Measurements from ENCODE around the gene CXXC5. TPM values are rescaled to one million over a fixed set of nuclear protein-coding genes. Genes with fewer than 3 reads are reported as not detected.

Gene CXXC5
- polyA plus RNA-seq, 1 donor: 191 TPM

DNA sequence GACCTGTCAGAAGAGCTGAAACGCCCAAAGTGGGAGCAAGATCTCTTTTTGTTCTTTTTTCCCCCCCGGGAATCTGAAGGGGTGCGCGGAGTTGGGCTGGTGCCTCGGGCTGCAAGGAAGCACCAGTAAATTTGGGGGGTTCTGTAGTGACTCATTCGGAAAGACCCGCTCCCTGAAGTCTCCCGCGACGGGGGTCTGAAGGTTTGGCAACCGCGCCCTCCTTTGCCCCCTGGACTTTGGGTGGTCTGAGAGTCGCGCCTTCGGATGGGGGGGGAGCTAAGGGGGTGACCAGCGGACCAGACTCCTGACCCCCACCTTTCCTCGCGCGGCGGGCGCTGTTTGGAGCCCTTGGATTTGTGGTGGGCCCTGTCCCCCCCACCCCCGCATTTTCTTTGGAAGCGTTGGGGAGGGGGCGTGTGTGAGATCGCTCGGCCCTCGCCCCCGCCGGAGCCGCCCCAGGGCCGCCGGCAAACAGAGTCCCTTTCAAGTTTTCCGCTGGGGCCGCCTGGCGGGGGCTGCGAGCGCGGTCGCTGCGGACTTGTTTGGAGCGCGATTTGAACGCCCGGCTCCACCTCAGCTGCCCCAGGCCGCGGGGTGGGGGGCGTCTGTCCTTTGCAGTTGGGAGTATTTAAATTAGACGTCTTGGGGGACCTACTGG is 2.0 kb downstream of the CXXC5 start:
- no peak for DNase-seq

DNA sequence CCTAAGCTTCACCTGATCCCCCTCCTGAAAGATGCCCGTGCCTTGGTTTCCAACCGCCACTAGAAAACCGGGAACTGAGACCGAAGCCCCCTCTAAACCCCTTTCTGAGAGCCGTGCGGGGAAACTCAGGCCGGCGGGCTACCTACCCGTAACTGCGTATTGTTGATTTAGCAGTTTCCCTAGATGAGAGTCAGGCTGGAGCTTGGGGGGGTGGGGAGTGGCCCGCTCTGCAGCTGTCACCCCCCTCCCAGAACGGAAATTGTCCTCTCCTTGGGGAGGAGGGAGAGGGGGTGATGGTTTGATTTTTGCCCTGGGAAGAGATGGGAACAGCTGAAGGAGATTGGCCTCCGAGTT is 2.5 kb downstream of the CXXC5 start:
- DNase-seq: no peak

DNA sequence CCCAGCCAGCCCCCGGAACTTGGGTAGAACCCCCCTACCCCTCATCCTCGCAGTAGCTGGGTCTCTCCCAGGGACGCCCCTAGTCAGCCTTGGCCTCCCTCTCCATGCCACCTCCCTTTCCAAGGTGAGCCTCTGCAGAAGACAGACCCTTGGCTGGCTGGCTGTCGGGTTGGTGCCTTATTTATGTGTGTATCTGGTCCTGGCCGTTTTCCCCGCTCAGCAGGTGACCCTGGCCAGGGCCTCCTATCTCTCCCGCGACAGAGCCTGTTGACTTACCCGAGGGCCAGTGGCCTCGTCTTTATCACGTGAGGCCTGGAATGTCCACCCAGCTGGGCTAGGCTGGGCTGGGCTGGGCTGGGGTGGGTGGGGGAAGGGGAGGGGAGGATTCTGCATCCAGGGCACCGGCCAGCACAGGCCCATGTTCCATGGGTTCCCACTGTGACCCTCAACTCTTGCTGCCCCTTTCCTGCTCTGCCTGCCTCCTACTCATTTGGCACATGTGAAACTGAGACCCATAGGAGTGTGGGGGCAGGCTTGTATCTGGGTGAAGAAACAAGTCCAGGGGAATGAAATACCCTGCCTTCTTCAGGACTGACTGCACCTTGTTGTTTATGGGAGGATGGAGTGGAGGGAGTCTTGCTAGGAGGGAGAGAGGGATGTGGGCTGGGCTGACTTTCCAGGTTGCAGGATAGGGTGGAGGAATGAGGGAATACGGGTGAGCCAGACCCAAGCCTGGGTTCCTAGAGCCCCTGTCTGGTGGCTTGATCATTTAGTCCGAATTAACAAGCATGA is 3.1 kb downstream of the CXXC5 start:
- no peak for DNase-seq

DNA sequence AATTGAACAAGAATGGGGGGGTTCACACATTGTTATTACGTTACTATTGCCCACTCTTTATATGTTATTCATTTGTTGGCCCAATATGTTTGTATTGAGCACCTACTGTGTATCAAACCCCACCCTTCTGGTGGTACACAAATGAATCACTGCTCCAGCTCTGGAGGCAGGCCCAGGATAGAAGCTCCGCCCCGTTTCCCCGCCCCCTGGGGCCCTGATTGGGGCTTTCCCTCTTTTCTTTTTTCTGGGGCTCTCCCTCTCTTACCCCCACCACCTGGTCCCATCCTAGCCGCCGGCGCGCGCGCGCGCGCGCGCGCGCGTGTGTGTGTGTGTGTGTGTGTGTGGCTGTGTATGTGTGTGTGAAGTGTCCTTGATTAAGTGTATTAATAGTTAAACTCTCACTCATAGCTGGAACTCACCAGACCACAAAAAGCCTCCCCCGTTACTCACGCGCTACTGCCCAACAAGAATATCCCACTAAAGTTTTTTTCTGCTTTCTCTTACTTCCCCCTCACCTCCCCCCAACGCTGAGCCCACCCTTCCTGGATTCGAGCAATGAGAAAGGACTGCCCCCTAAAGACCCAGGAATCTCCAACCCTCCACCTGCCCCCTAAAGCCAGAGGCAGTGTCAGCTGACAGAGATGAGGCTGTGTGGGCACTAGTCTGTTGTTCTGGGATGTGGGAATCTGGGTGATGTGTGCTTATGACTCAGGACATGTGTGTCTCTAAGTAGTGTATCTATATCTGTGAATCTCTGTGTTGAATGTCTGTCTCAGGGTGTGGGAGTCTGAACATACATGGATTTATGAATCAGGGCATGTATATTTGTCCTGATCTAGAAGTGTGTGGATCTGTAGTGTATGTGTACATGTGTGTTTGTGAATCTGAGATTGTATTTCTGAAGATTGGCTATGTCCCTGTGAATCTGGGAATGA is 4.0 kb downstream of the CXXC5 start:
- no peak for DNase-seq

DNA sequence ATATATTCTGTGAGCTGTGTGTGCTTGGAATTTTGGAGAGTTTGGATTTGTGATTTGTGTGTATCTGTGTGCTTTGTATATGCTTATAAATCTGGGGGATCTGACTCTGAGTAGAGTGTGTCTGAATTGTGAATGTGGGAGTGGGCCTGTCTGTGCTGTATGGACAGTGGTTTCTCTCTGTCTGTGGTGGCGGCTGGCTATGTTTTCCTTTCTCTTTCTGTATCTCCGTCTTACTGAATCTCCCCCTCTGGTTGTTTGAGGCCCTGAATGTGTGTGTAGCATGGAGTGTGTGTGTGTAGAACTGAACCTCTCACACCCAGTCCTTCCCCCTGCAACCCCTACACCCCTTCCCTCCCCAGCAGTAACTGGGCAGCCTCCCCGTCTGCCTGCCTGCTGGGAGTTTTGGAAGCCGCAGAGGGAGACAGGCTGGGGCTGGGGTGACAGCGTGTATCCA is 4.7 kb downstream of the CXXC5 start:
- DNase-seq: no peak

DNA sequence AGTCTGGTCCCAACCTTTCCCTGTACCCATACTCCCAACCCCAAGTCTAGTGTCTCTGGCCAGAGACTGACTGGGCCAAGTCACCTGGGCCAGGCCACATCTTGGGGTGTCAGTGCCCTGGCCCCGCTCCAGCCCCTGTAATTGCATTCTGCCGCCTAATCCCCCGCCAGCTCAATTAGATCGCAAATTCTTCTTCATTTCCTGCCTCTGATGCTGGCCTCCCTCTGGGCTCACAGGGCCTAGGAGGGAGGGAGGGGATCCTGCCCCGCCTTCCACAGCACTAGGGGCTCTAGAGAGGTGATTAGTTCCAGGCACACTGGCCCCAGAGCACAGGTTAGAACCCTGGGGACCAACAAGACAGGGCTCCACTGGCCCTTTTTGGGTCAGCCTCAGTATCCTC is 5.5 kb downstream of the CXXC5 start:
- no peak for DNase-seq

DNA sequence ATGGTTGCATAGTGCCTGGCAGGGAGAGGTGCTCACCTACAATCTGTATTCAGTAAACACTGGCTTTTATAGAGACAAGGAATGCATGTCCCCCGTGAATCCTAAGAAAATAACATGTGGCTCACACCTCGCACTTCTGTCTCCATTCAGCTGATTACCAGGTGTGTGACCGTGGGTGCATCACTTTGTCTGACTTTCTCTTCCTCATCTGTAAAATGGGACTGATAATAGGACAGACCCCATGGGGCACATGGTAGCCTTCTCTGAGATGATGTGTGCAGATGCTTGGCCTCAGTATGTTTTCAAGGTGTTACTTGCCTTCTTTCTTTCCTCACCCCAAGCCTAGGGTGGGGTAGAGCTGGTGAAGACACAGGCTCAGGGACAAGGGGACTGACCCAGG is 6.3 kb downstream of the CXXC5 start:
- DNase-seq: no peak

DNA sequence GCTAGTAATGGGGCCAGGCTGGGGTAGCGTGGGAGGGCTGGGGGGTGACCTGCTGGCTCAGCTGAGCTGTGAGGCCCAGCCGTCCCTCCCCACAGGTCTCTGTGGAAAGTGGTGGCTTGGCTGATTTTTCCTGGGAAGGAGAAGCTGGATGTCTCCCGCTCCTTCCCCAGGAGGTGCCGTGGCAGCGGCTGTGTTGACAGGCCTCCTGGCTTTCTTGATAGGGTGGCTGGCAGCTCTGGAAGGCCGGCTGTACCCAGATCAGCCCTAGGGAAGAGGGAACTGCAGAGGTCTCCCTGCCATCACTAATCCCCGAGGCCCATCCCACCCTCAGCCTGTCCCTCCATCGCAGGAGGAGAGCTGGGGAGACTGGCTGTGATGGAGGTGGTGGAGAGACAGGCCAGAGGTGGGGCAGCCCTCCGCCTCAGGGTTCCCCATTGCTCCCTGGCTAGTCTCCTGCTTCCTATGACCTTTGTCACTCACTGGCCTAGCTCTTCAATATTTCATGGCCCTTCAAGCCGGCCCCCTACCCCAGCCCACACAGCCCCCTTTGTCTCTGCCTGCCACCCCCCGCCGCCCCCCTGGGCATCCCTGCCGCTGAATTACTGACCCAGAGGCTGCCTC is 6.8 kb downstream of the CXXC5 start:
- DNase-seq: no peak

DNA sequence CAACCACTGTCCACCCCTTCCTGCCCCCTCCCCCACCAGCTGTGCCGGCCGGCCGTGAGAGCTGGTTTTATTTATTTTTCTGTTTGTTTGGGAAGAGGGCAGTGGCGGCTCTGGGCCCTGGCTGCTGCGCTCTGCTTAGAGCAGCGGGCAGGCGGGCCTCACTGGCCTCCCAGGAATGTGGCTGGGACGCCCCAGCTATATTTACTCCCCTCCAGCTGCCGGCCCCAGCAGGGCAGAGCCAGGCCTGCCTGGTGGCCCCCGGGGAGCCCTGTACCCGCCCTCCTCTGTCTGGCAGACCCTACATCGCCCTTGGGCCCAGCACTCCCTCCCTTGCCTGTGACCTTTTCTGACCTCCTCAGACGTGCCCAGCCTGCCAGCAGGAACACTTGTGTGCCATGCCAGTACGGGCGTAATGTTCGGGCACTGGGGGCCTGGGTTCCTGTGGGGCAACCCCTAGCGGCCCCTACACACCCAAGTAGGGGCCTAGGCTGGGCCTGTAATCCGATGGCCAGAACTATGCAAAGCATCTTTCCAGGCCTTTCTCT is 7.7 kb downstream of the CXXC5 start:
- DNase-seq: no peak

DNA sequence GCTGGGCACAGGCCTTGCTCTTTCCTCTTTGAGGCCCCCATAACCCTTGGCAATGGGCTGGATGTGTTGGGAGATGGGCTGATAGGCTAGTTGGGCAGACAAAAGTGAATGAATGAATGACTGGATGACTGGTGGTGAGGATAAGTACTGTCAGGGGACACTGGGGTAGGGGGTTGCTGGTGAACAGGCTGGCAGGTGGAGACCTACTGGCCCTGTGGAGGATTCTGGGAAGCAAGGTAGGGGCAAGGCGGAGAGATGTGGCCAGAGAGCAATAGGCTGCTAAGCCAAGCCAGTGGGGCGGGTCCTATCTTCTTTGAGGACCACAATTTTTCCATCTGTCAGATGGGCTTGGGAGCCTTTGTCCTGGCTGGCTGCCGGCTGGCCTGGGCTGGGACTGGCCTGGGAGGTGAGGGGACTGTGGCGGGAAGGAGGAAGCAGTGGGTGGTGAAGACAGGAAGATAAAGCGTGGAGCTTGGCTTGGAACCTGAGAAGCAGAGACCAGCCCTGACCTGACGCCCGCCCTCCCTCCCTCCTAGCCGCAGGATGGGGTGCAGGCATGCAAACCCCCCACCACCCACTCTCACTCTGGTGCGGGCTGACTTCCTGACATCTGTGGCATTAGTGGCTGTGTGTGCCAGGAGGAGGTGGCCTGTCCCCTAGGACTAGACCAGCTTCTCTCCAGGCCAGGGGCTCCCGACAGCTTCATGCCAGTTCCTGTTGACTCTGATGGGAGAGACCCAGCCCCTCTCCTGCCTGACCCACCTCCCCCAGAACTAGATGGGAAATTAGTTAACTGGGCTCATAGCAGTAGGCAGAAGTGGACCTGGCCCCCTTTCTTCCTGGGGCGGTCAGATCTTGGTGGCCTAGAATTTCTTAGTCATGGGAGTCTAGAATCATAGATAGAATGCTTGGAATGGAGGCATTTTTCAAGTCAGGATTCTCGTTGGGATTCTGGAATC is 9.5 kb downstream of the CXXC5 start:
- DNase-seq: no peak

DNA sequence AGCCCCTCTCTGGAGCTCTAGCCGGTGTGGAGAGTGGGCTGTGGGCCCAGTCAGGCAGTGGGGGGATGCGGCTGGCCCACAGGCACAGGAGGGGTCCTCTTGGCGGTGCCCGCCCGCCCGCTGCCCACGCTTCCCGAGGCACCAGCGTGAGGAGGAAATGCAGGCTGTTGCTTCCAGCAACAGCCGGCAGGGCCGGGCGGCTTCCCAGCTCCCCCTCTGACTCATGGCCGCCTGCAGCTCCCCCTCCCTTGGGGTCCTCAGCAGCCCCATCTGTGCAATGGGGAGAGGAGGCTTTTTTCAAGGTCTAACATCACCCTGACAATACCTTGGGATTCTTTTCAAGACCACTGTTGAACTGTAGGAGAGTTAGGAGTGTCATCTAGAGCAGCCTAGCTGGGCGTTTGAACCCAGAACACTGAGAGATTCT is 10.4 kb downstream of the CXXC5 start:
- DNase-seq: no peak

DNA sequence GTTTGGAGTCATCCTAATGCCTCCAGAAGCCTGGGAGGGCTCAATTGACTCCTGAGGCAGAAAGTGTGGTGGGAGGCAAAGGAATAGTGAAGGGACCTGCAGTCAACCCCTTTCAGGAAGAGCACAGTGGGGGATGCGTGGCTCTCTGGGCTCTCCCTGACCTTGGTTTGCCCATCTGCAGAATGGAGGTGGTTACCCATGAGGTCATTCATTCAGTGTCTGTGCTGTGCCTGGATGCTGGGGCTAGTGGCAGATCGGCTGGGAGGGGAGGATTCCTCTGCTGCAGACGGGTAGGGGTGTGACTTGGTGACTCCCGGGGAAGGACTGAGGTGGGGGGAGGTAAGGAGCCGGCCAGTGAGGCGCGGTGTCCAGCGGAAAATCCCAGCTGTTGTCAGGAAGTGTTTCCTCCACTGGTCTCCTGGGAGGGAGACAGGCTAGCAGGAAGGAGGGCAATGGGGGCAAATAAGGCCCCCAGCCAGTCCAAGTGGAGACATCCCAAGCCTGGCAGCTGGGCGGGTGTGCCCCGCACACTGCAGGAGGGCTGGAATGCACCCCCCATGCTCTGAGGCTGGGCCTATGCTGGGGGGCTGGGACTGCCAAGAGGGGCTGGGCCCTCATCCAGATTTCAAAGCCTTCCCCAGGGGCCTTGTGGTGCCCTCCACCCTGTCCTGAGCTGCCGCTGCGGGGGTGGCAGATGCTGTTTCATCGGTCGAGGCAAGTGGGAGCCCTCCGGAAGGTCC is 10.9 kb downstream of the CXXC5 start:
- no peak for DNase-seq

DNA sequence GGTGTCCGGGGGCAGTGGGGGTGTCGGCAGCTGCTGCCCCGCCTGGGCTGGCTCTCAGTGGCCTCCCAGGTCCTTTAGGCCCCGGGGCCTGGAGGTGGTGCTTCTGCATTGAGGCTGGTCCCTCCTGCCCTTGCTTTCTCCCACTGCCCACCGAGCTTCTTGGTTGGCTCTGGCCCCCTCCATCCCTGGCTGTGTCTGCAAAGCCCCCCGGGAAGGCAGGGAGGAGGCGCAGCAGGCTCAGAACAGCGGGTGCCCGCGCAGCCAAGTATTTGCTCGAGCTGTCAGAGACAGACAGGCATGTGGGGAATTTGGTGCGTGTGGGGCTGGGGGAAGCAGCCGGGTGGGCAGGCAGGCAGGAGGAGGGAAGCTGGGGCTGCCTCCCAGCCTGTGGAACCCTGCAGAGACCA is 11.5 kb downstream of the CXXC5 start:
- no peak for DNase-seq

DNA sequence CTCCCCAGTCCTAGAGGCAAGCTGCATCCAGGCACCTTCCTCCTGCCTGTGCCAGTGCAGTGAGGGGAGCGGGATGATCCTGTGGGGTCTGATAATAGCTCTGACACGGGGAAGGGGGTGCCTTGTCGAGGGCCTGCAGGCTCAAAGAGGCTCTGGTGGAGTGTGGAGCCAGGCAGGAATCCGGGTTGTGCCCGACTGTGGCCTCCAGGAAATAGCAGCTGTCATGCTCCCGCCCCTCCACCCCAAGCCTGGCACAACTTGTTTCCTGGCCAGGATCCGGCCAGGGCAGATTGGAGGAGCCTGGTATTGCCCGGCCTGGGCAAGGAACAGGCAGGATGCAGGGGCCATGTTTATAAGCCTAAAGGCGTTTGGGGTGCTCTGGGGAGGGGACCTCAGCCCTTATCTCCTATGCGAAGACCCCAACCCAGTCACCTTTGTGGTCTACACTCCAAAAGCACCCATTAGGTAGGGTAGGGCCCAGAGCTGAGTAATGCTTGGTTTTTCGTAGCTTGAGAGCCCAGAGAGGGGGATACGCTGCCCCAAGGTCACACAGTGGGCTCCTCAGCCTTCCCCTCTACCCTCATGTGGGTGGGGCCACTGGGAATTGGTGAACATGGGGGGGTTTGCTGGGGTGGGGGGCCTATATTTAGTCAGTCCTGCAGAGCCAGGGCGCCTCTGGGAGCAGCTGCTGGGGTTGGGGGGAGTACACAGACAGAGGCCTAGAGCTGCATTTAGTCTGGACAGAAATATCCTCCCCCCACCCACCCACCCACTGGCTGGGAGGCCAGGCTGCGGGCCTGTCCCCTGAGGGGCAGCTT is 12.2 kb downstream of the CXXC5 start:
- no peak for DNase-seq

DNA sequence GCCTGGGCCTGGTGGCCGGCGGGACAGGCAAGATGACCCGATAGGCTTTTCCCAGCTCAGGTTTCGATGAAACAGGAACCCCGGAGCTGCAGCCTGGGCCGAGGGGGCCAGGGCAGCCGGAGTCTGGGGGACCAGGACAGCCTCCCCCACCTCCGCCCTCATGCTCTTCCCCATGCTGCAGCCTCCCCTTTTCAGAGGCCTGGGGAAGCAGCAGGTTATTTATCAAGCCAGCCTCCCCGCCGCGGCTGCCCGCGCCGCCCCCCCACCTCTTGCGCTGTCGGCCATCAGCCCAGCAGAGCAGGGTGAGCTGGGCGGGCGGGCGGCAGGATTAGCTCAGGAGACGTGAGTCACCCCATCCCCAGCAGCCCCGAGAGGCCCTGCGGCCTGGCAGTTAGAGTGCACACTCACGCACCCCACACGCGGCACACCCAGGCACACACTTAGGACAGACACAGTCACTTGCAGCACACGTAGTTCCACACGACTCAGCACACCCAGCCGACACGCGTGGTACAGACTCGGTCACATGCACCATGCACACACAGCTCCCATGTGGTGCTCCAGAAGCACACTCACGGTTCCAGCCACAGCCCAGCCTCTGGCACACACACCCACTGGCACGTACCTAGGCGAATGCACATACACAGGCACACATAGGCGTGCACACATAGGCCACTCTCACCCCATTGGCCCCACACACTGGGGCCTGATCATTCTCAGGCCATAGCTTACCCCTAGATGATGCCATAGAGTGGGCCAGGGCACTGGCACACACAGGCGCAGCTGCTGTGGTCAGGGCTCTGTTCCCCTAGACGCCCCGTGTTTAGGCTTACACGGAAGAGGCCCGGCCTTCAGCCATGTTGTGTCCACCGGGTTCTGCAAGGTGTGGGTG is 13.0 kb downstream of the CXXC5 start:
- no peak for DNase-seq

DNA sequence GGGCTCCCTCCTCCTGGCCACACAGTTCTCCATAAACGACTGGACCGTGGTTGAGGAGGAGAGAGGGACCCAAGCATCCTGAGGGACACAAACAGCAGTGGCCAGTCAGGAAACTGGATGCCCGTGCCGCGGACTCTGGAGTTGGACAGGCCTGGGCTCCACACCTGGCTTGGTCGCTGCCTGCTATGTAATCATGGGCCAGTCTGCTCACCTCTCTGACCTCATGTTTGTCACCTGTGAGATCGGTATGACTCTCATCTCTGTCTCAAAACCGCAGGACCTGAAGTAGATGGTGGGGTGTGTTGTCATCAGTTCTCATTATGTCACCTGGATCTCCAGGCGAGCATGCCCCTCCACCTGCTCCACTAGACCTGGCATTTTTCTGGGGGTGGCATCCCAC is 14.5 kb downstream of the CXXC5 start:
- no peak for DNase-seq

DNA sequence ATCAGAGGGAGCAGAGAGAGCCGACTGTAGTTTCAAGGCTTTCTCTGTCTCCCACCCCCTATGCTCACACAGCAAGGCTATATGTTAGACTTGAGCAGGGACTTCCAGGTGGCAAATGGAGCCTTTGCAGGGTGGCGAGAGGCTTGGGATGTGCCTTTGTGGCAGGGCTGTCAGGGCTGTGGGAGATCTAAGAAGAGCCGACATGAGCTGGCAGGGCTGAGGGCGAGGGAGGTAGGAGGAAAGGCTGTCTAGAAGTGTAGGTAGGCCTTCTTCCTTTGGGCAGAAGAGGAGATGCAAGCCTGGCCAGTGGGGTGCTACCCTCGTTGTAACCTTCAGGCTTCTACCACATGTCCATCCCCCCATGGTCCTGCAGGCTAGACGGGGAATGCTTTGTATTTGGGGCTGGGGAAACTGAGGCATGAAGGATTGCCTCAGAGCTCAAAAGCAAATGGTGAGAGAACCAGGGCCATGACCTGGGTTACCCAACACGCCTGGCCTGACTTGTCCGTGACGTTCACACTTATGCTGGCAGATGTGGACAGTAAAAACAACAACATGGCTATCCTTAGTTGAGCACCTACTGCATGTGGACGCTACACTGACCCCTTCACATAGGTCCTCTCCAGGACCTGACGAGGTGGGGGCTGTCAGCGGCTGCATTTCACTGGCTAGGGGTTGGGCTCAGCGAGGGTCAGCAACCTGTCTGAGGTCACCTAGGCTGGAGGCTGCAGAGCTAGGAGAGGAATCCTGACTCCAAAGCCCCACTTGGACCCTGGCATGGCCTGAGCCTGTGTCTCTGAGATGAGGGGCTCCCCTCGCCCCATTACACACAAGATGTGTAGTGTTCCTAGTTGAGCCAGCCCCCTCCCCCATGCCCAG is 15.3 kb downstream of the CXXC5 start:
- DNase-seq: no peak

Data from left kidney (tissue), 2 donors.